ENCODE data around the gene PBX3. TPM values are rescaled to one million over a fixed set of nuclear protein-coding genes. Genes with fewer than 3 reads are reported as not detected.

The PBX3 gene
- polyA plus RNA-seq, 4 donors = 2.5 to 14.4 (median 6.4) TPM

GRCh38 chr9:125983681-125984080, 236.5 kb downstream of the PBX3 start:
- Histone ChIP-seq H3K4me3 (ENCODE audit: low read depth in 1 of 3, low read length in 3 of 3) (no peak overlapping the region), H3K27ac (ENCODE audit: low read depth in 1 of 3, low read length in 2 of 3) (no peak overlapping the region), H3K36me3 (ENCODE audit: control insufficient read depth in 3 of 3, insufficient read depth in 2 of 3, low read depth in 1 of 3, low read length in 3 of 3) (no peaks in the 10 kb centered on the region), H3K9me3 (ENCODE audit: control insufficient read depth in 2 of 2, insufficient read depth in 1 of 2, low read depth in 1 of 2, low read length in 1 of 2) (peaks cover 0 to 2% of the 10 kb centered on the region in 2 donors), H3K27me3 (ENCODE audit: control insufficient read depth in 3 of 3, insufficient read depth in 3 of 3, low read length in 3 of 3) (no peaks in the 10 kb centered on the region), H3K4me1 (ENCODE audit: control insufficient read depth in 3 of 3, insufficient read depth in 2 of 3, low read depth in 1 of 3, low read length in 2 of 3) (no peaks in the 10 kb centered on the region)
- DNase-seq (no peak), FAIRE-seq (no peak)
- WGBS, 3 donors = 78 to 80% (median 79%) methylated on average over 5 of the region's 5 CpGs

- peaks cover 0 to 2% of the 10 kb centered on the region in 2 donors for H3K9me3 ChIP-seq (ENCODE audit: control insufficient read depth in 2 of 2, insufficient read depth in 1 of 2, low read depth in 1 of 2, low read length in 1 of 2)
- H3K4me3 ChIP-seq (ENCODE audit: low read depth in 1 of 3, low read length in 3 of 3) = no peak overlapping the region
- no peak overlapping the region for H3K27ac ChIP-seq (ENCODE audit: low read depth in 1 of 3, low read length in 2 of 3)
- WGBS, 3 donors = 70 to 82% (median 77%) methylated on average over 2 of the region's 2 CpGs
- no peak for DNase-seq
- no peaks in the 10 kb centered on the region for H3K4me1 ChIP-seq (ENCODE audit: control insufficient read depth in 3 of 3, insufficient read depth in 2 of 3, low read depth in 1 of 3, low read length in 2 of 3)
- H3K36me3 ChIP-seq (ENCODE audit: control insufficient read depth in 3 of 3, insufficient read depth in 2 of 3, low read depth in 1 of 3, low read length in 3 of 3) = no peaks in the 10 kb centered on the region
- H3K27me3 ChIP-seq (ENCODE audit: control insufficient read depth in 3 of 3, insufficient read depth in 3 of 3, low read length in 3 of 3) = no peaks in the 10 kb centered on the region
- no peak for FAIRE-seq
Measured at GRCh38 chr9:125984461-125984860, 237.3 kb downstream of the PBX3 start.

GRCh38 chr9:125985142-125985997, 238.2 kb downstream of the PBX3 start:
- Histone ChIP-seq H3K9me3 (ENCODE audit: control insufficient read depth in 2 of 2, insufficient read depth in 1 of 2, low read depth in 1 of 2, low read length in 1 of 2) (peaks cover 0 to under 1% of the 10 kb centered on the region in 2 donors), H3K4me1 (ENCODE audit: control insufficient read depth in 3 of 3, insufficient read depth in 2 of 3, low read depth in 1 of 3, low read length in 2 of 3) (no peaks in the 10 kb centered on the region), H3K27ac (ENCODE audit: low read depth in 1 of 3, low read length in 2 of 3) (no peak overlapping the region), H3K36me3 (ENCODE audit: control insufficient read depth in 3 of 3, insufficient read depth in 2 of 3, low read depth in 1 of 3, low read length in 3 of 3) (no peaks in the 10 kb centered on the region), H3K27me3 (ENCODE audit: control insufficient read depth in 3 of 3, insufficient read depth in 3 of 3, low read length in 3 of 3) (no peaks in the 10 kb centered on the region), H3K4me3 (ENCODE audit: low read depth in 1 of 3, low read length in 3 of 3) (no peak overlapping the region)
- 84 to 87% (median 87%) methylated on average over 14 of the region's 14 CpGs for WGBS, 3 donors
- no peak for DNase-seq
- no peak for FAIRE-seq

- FAIRE-seq (no peak), DNase-seq (no peak)
- Histone ChIP-seq H3K27ac (ENCODE audit: low read depth in 1 of 3, low read length in 2 of 3) (no peak overlapping the region), H3K36me3 (ENCODE audit: control insufficient read depth in 3 of 3, insufficient read depth in 2 of 3, low read depth in 1 of 3, low read length in 3 of 3) (no peaks in the 10 kb centered on the region), H3K27me3 (ENCODE audit: control insufficient read depth in 3 of 3, insufficient read depth in 3 of 3, low read length in 3 of 3) (no peaks in the 10 kb centered on the region), H3K9me3 (ENCODE audit: control insufficient read depth in 2 of 2, insufficient read depth in 1 of 2, low read depth in 1 of 2, low read length in 1 of 2) (no peaks in the 10 kb centered on the region), H3K4me1 (ENCODE audit: control insufficient read depth in 3 of 3, insufficient read depth in 2 of 3, low read depth in 1 of 3, low read length in 2 of 3) (no peaks in the 10 kb centered on the region), H3K4me3 (ENCODE audit: low read depth in 1 of 3, low read length in 3 of 3) (no peak overlapping the region)
- WGBS, 3 donors = 75 to 86% (median 80%) methylated on average over 17 of the region's 17 CpGs
Measured at GRCh38 chr9:125985998-125986655, 239.0 kb downstream of the PBX3 start.

GRCh38 chr9:125986966-125987365, 239.8 kb downstream of the PBX3 start:
- DNase-seq = no peak
- Histone ChIP-seq H3K27ac (ENCODE audit: low read depth in 1 of 3, low read length in 2 of 3) (no peak overlapping the region), H3K36me3 (ENCODE audit: control insufficient read depth in 3 of 3, insufficient read depth in 2 of 3, low read depth in 1 of 3, low read length in 3 of 3) (no peaks in the 10 kb centered on the region), H3K4me3 (ENCODE audit: low read depth in 1 of 3, low read length in 3 of 3) (no peak overlapping the region), H3K27me3 (ENCODE audit: control insufficient read depth in 3 of 3, insufficient read depth in 3 of 3, low read length in 3 of 3) (no peaks in the 10 kb centered on the region), H3K9me3 (ENCODE audit: control insufficient read depth in 2 of 2, insufficient read depth in 1 of 2, low read depth in 1 of 2, low read length in 1 of 2) (no peaks in the 10 kb centered on the region), H3K4me1 (ENCODE audit: control insufficient read depth in 3 of 3, insufficient read depth in 2 of 3, low read depth in 1 of 3, low read length in 2 of 3) (no peaks in the 10 kb centered on the region)
- 85 to 89% (median 87%) methylated on average over 3 of the region's 3 CpGs for WGBS, 3 donors
- no peak for FAIRE-seq

- FAIRE-seq (no peak), DNase-seq (no peak)
- Histone ChIP-seq H3K27ac (ENCODE audit: low read depth in 1 of 3, low read length in 2 of 3) (no peak overlapping the region), H3K9me3 (ENCODE audit: control insufficient read depth in 2 of 2, insufficient read depth in 1 of 2, low read depth in 1 of 2, low read length in 1 of 2) (no peaks in the 10 kb centered on the region), H3K36me3 (ENCODE audit: control insufficient read depth in 3 of 3, insufficient read depth in 2 of 3, low read depth in 1 of 3, low read length in 3 of 3) (no peaks in the 10 kb centered on the region), H3K4me3 (ENCODE audit: low read depth in 1 of 3, low read length in 3 of 3) (no peak overlapping the region), H3K4me1 (ENCODE audit: control insufficient read depth in 3 of 3, insufficient read depth in 2 of 3, low read depth in 1 of 3, low read length in 2 of 3) (no peaks in the 10 kb centered on the region), H3K27me3 (ENCODE audit: control insufficient read depth in 3 of 3, insufficient read depth in 3 of 3, low read length in 3 of 3) (no peaks in the 10 kb centered on the region)
- 81 to 85% (median 81%) methylated on average over 5 of the region's 5 CpGs for WGBS, 3 donors
Measured at GRCh38 chr9:125987420-125987819, 240.2 kb downstream of the PBX3 start.

GRCh38 chr9:125988479-125989050, 241.4 kb downstream of the PBX3 start:
- no peak overlapping the region for H3K27ac ChIP-seq (ENCODE audit: low read depth in 1 of 3, low read length in 2 of 3)
- no peaks in the 10 kb centered on the region for H3K36me3 ChIP-seq (ENCODE audit: control insufficient read depth in 3 of 3, insufficient read depth in 2 of 3, low read depth in 1 of 3, low read length in 3 of 3)
- no peaks in the 10 kb centered on the region for H3K27me3 ChIP-seq (ENCODE audit: control insufficient read depth in 3 of 3, insufficient read depth in 3 of 3, low read length in 3 of 3)
- 79 to 86% (median 79%) methylated on average over 9 of the region's 9 CpGs for WGBS, 3 donors
- DNase-seq (no peak), FAIRE-seq (no peak)
- no peak overlapping the region for H3K4me3 ChIP-seq (ENCODE audit: low read depth in 1 of 3, low read length in 3 of 3)
- no peaks in the 10 kb centered on the region for H3K9me3 ChIP-seq (ENCODE audit: control insufficient read depth in 2 of 2, insufficient read depth in 1 of 2, low read depth in 1 of 2, low read length in 1 of 2)
- H3K4me1 ChIP-seq (ENCODE audit: control insufficient read depth in 3 of 3, insufficient read depth in 2 of 3, low read depth in 1 of 3, low read length in 2 of 3) = no peaks in the 10 kb centered on the region

- no peak for DNase-seq
- Histone ChIP-seq H3K9me3 (ENCODE audit: control insufficient read depth in 2 of 2, insufficient read depth in 1 of 2, low read depth in 1 of 2, low read length in 1 of 2) (no peaks in the 10 kb centered on the region), H3K27me3 (ENCODE audit: control insufficient read depth in 3 of 3, insufficient read depth in 3 of 3, low read length in 3 of 3) (no peaks in the 10 kb centered on the region), H3K4me3 (ENCODE audit: low read depth in 1 of 3, low read length in 3 of 3) (no peak overlapping the region), H3K4me1 (ENCODE audit: control insufficient read depth in 3 of 3, insufficient read depth in 2 of 3, low read depth in 1 of 3, low read length in 2 of 3) (no peaks in the 10 kb centered on the region), H3K36me3 (ENCODE audit: control insufficient read depth in 3 of 3, insufficient read depth in 2 of 3, low read depth in 1 of 3, low read length in 3 of 3) (no peaks in the 10 kb centered on the region), H3K27ac (ENCODE audit: low read depth in 1 of 3, low read length in 2 of 3) (no peak overlapping the region)
- FAIRE-seq = no peak
- 74 to 81% (median 75%) methylated on average over 8 of the region's 8 CpGs for WGBS, 3 donors
Measured at GRCh38 chr9:125989090-125989501, 241.9 kb downstream of the PBX3 start.

All from small intestine (tissue), 7 donors.